ENCODE measurements around the gene MID1IP1.

MID1IP1 gene

GRCh38 chrX:38774249-38774648 lies 27.0 kb upstream of the MID1IP1 start:
- DNase-seq (ENCODE audit: low read depth): no peak
- H3K4me3 ChIP-seq (ENCODE audit: low read depth, low read length): no peak overlapping the region
- no peak for TF ChIP-seq CTCF (conservative IDR thresholded peaks at IDR 0.05; ENCODE audit: low read depth, low read length)

- H3K4me3 ChIP-seq (ENCODE audit: low read depth, low read length): no peak overlapping the region
- DNase-seq (ENCODE audit: low read depth): peak; percentile 57
- no peak for TF ChIP-seq CTCF (conservative IDR thresholded peaks at IDR 0.05; ENCODE audit: low read depth, low read length)
Measured at GRCh38 chrX:38796946-38797345, 4.3 kb upstream of the MID1IP1 start.

GRCh38 chrX:38798956-38799355 lies 2.3 kb upstream of the MID1IP1 start:
- no peak overlapping the region for H3K4me3 ChIP-seq (ENCODE audit: low read depth, low read length)
- TF ChIP-seq CTCF (conservative IDR thresholded peaks at IDR 0.05; ENCODE audit: low read depth, low read length): no peak
- peak; percentile 59 for DNase-seq (ENCODE audit: low read depth)

GRCh38 chrX:38799995-38800580 lies 1.2 kb upstream of the MID1IP1 start:
- no peak overlapping the region for H3K4me3 ChIP-seq (ENCODE audit: low read depth, low read length)
- peak; percentile 13 for DNase-seq (ENCODE audit: low read depth)
- peak; percentile 5 for TF ChIP-seq CTCF (conservative IDR thresholded peaks at IDR 0.05; ENCODE audit: low read depth, low read length)

GRCh38 chrX:38803243-38803587 lies 2.0 kb downstream of the MID1IP1 start:
- H3K4me3 ChIP-seq (ENCODE audit: low read depth, low read length): peak overlapping the region; percentile 72
- DNase-seq (ENCODE audit: low read depth): no peak
- TF ChIP-seq CTCF (conservative IDR thresholded peaks at IDR 0.05; ENCODE audit: low read depth, low read length): no peak

GRCh38 chrX:38803588-38804431 lies 2.6 kb downstream of the MID1IP1 start:
- TF ChIP-seq CTCF (conservative IDR thresholded peaks at IDR 0.05; ENCODE audit: low read depth, low read length): no peak

GRCh38 chrX:38804432-38804681 lies 3.1 kb downstream of the MID1IP1 start:
- DNase-seq (ENCODE audit: low read depth): no peak
- peak overlapping the region; percentile 72 for H3K4me3 ChIP-seq (ENCODE audit: low read depth, low read length)
- TF ChIP-seq CTCF (conservative IDR thresholded peaks at IDR 0.05; ENCODE audit: low read depth, low read length): no peak

More at GRCh38 chrX:38803588-38804431, 2.6 kb downstream of the MID1IP1 start:
- DNase-seq (ENCODE audit: low read depth): peak; percentile 51
- H3K4me3 ChIP-seq (ENCODE audit: low read depth, low read length): peak overlapping the region; percentile 72

Data from choroid plexus epithelial cell (primary cell).